ENCODE measurements around the gene CEP83.

Gene CEP83

GRCh38 chr12:94271351-94271750 is 188.3 kb downstream of the CEP83 start:
- no peak for DNase-seq (ENCODE audit: low read depth, low spot score)

GRCh38 chr12:94269316-94269999 is 190.2 kb downstream of the CEP83 start:
- no peak for DNase-seq (ENCODE audit: low read depth, low spot score)

- DNase-seq (ENCODE audit: low read depth, low spot score): no peak
Observed at GRCh38 chr12:94267921-94268471, 191.7 kb downstream of the CEP83 start.

- no peak for DNase-seq (ENCODE audit: low read depth, low spot score)
Observed at GRCh38 chr12:94267537-94267872, 192.2 kb downstream of the CEP83 start.

DNA sequence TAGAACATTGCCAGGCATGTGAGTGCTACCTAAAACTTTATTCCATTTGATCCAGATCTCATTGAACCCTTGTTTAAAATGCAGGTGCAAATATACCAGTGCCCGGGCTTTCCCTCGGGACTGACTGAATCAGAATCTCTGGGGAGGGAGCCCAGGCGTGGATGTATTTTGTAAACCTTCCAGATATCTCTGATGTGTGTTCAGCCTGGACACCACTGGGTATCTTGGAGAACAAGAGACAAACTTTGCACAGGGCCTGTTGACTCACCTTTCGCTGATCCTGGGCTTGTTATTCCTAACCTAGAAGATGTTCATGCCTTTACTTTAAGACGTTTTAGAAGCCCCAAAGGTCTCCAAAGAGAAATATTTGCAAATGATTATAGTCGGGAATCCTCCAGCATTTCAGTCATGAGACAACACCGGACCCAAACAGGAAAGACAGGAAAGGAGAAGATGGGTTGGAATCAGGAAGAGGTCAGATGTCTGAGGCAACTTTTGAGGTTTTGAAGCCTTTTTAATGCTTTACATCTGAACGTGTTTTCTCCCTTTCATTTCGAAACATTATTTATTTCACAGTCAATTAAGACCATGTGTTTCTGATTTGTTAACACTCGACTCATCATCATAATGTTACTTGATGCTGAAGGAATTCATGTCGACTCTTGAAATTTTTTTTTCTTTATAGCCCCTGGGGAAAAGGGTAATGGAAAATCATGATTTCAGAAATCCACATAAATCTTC is 192.7 kb downstream of the CEP83 start:
- DNase-seq (ENCODE audit: low read depth, low spot score): no peak

GRCh38 chr12:94265966-94266745 is 193.5 kb downstream of the CEP83 start:
- DNase-seq (ENCODE audit: low read depth, low spot score): no peak

GRCh38 chr12:94265539-94265938 is 194.1 kb downstream of the CEP83 start:
- no peak for DNase-seq (ENCODE audit: low read depth, low spot score)

DNA sequence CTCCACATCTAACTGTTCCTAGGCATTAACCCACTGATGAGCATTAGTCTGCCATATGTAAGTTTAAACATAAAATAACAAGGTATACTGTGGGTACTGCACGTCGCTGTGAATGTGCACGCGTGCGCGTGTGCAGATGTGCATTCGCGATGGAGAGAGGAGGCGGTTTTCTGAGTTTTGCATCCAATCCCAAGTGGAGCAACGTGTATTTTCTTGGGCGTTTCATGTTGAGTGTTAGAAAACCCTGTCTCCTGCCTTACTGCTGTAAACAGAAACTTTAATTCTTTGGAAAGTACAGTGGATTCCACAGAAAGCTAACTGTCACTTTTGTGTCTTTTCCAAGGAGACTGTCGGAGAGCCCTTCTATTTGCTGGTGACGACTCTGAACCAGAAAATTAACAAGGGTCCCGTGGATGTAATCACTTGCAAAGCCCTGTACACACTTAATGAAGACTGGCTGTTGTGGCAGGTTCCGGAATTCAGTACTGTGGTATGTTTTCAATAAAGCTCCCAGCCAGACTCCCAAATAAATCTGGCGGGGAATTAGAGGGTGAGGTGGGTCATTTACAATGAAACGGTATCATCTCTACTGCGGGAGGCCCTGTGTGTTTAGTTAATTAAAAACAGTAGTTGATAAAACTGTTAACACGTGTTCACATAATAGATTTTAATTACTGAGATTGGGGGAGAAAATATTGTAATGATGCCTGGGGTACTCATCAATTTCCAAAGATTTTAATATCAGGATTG is 194.8 kb downstream of the CEP83 start:
- DNase-seq (ENCODE audit: low read depth, low spot score): no peak

DNA sequence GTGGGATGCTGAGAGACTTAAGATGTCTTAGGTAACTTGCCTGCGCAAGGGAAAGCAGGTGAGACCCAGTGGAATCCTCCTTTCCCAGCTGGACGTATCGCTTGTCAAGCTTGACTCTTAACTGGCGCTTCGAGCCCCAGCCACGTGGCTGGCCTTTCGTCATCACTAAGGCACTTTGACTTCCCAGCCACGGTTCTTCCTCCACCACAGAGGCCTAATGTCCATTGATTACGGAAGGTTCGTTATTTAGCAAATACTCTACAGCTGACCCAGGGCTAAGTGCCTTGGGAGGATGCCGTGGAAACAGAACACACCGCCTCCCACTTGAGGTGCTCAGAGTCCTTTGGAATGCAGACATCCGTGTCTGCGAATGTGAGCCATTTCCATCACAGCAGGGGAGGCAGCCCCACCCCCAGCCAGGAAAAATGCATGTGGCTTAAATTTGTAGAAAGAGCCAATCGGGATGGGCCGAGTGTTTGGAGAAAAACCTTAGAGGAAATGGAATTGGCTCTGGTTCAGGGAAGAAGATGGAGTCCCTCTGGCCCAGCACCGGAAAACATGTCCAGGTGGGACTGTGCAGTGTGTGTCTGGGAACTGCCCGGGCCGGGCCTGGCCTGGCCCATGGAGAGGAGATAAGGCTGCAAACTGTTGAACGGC is 195.6 kb downstream of the CEP83 start:
- no peak for DNase-seq (ENCODE audit: low read depth, low spot score)

DNA sequence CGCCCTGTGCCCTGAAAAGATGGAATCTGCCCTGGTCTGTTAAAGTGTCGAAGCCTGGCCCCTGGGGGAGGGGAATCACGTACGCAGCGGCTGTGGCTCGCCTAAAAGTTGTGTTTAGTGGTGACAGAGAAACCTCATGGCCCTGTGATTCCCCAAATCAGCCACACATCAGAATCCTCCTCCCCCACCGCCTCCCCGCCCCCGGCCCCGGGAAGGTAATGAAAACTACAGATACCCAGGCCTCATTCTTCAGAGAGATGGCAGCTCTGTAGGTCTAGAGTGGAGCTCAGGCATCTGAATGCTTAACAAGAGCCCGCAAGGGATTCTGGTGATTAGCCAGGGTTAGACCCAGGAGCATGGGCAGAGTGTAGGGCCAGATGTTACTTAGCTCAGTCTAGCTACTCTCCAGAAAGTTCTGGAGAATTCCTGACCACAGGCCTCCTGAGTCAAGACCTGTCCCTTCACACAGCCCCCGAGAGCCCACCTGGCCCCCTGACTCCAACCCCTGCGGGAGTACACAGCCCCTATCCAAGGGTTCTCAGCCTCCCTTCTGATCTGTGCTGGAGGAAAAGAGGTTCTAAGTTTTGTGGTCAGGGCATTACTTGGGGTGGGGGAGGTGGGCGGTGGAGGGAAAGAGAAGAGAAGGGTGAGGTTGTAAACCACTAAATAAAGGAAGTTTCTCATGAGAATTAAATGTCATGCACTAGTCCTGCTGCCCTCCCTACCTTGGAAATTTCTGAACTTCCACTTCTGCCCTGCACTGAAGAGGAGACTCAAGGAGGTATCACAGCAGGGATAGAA is 196.5 kb downstream of the CEP83 start:
- peak; percentile 21 for DNase-seq (ENCODE audit: low read depth, low spot score)

GRCh38 chr12:94262228-94263010 is 197.2 kb downstream of the CEP83 start:
- peak; percentile 38 for DNase-seq (ENCODE audit: low read depth, low spot score)

DNA sequence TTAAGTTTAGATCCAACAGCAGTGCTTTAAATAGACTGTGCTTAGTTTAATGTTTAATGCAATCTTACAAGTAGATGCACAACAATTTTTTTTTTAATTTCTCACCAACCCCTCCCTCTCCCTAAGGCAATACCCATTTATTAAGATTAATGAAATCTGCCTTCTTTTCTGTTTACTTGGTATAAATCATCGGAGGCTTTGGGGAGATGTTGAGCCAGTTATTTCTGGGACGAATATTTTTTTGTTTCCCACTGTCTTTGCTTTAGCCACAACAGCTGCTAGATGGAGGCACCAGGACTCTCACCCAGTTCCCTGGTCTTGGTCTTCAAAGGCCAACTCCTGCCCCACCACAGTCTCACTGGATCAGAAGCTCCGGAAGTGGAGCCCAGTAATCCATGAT is 197.9 kb downstream of the CEP83 start:
- DNase-seq (ENCODE audit: low read depth, low spot score): no peak

DNA sequence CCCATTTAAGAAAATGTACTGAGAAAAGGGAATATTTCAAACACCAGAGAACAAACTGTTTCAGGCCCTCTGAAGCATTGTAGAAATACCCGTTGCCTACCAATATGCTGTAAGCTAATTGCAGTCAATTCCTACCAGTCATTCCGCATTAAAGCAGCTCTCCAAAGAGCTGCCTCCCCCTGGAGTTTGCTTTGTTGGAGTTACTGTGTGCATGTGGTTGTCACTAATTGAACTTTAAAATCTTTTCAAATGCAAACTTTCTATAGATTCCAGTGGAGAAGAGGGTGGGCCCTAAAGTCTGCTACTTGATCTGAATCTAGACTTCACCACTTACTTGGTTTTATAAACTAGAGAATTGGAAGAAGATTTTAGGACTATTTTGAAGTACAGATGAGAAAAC is 198.5 kb downstream of the CEP83 start:
- DNase-seq (ENCODE audit: low read depth, low spot score): no peak

- no peak for DNase-seq (ENCODE audit: low read depth, low spot score)
Observed at GRCh38 chr12:94260717-94261116, 198.9 kb downstream of the CEP83 start.

DNA sequence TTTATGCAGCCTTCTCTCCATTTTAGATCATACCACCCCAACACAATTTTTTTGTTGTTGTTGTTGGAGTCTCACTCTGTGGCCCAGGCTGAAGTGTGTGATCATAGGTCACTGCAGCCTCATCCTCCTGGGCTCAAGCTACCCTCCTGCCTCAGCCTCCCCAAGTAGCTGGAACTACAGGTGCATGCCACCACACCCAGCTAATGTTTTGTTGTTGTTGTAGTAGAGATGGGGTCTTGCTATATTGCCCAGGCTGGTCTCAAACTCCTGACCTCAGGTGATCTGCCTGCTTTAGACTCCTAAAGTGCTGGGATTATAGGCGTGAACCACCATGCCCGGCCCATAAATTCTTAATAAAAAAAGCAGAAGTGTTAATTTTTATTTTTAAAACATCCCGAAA is 199.7 kb downstream of the CEP83 start:
- DNase-seq (ENCODE audit: low read depth, low spot score): no peak

DNA sequence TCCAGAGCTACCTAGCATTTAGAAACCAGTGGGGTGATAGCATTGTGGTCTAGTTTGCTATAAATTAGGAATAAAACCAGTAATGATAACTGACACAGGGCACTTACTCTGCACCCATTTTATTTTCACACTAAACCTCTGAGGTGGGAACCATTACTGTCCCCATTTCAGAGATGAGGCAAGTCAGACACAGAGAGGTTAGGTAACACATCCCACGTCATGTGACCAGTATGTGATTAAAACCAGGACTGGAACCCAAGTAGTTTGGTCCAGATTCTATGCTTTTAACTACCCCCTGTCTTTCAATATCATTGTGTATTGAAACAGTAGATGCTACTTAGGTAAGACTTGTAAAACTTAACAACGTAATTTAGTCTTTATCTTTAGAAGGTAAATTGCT is 201.1 kb downstream of the CEP83 start:
- no peak for DNase-seq (ENCODE audit: low read depth, low spot score)
